Fibroblast of lung (primary cell): Measurements from ENCODE around the gene ABAT. TPM values are rescaled to one million over a fixed set of nuclear protein-coding genes. Genes with fewer than 3 reads are reported as not detected.

Source experiments
- DNase-seq, 2 donors: peaks; one replicate each; pipeline versions ENCODE4 v3.0.0 to v3.0.0-alpha.2; 2010; ENCODE audit warnings: low read depth in 2 of 2
- H2AFZ ChIP-seq: 2 replicates; pipeline ENCODE4 v1.5.1; 2012; ENCODE audit warnings: low read length, control low read depth, inconsistent platforms
- H3K27ac ChIP-seq: 2 replicates; pipeline ENCODE4 v1.5.1; 2011; ENCODE audit warnings: low read length, control low read depth; ENCODE audit not compliant: insufficient read depth
- H3K27me3 ChIP-seq: 2 replicates; pipeline ENCODE4 v1.5.1; 2011; ENCODE audit warnings: mild to moderate bottlenecking, low read length; ENCODE audit not compliant: control insufficient read depth, insufficient read depth
- H3K36me3 ChIP-seq: 2 replicates; pipeline ENCODE4 v1.5.1; 2011; ENCODE audit warnings: low read length; ENCODE audit not compliant: control insufficient read depth, insufficient read depth
- H3K4me1 ChIP-seq: 2 replicates; pipeline ENCODE4 v1.5.1; 2011; ENCODE audit warnings: low read length; ENCODE audit not compliant: control insufficient read depth, insufficient read depth; ENCODE audit errors: extremely low read depth
- H3K4me2 ChIP-seq: 2 replicates; pipeline ENCODE4 v1.5.1; 2011; ENCODE audit warnings: low read length, control low read depth; ENCODE audit not compliant: insufficient read depth; ENCODE audit errors: extremely low read depth
- H3K4me3 ChIP-seq, 4 experiments: fragments of 200-600 bp in 1 of 4; sonication (generic) in 1 of 4; replicated peaks in 1 of 4; 2 replicates each; pipeline ENCODE4 v1.5.1; 2011 to 2016; ENCODE audit warnings: low read length in 4 of 4, low read depth in 3 of 4, mild to moderate bottlenecking in 3 of 4, control low read depth in 2 of 4, inconsistent platforms in 1 of 4, mixed read lengths in 1 of 4; ENCODE audit not compliant: insufficient read depth in 1 of 4; ENCODE audit errors: control extremely low read depth in 1 of 4
- H3K79me2 ChIP-seq: 2 replicates; pipeline ENCODE4 v1.5.1; 2012; ENCODE audit warnings: mild to moderate bottlenecking, low read length, inconsistent platforms; ENCODE audit not compliant: control insufficient read depth, insufficient read depth
- H3K9ac ChIP-seq: 2 replicates; pipeline ENCODE4 v1.5.1; 2011; ENCODE audit warnings: mild to moderate bottlenecking, low read length, control low read depth; ENCODE audit not compliant: insufficient read depth
- H3K9me3 ChIP-seq: 2 replicates; pipeline ENCODE4 v1.5.1; 2012; ENCODE audit warnings: low read depth, low read length; ENCODE audit not compliant: control insufficient read depth, insufficient read depth
- H4K20me1 ChIP-seq: 2 replicates; pipeline ENCODE4 v1.5.1; 2011; ENCODE audit warnings: low read length; ENCODE audit not compliant: control insufficient read depth, insufficient read depth; ENCODE audit errors: extremely low read depth
- CTCF ChIP-seq, 2 donors: IDR thresholded peaks in 1 of 2; conservative IDR thresholded peaks in 1 of 2; 1 replicate in 1 of 2; 2 replicates in 1 of 2; pipeline ENCODE4 v1.5.1; 2011 to 2012; ENCODE audit warnings: low read length in 2 of 2, control low read depth in 1 of 2, inconsistent platforms in 1 of 2, low read depth in 1 of 2, mild to moderate bottlenecking in 1 of 2
- EZH2 ChIP-seq: IDR thresholded peaks from 2 replicates; pipeline ENCODE4 v1.5.1; 2012; ENCODE audit warnings: low read length, control low read depth, mild to moderate bottlenecking; ENCODE audit errors: missing control alignments
- polyA plus RNA-seq, 2 donors: library from polyadenylated mRNA; depleted of rRNA in 1 of 2; stranded (reverse) in 1 of 2; unstranded in 1 of 2; fragments of >200 nt; gene quantifications; 2 replicates each; pipeline ENCODE4 v1.2.1, GENCODE V29; 2011 to 2012; ENCODE audit warnings: missing spikeins in 1 of 2
- total RNA-seq: library from RNA; depleted of rRNA; stranded (reverse); fragments of >200 nt; gene quantifications from 2 replicates; pipeline ENCODE4 v1.2.1, GENCODE V29; 2014

Gene ABAT
- total and polyA plus RNA-seq, 2 donors (not counting 1 experiment from before 2014, with no cell fraction given), result 1.8 TPM

GRCh38 chr16:8806272-8806983, 132.0 kb downstream of the ABAT start:
- no peak overlapping the region for H3K9ac ChIP-seq
- H3K4me2 ChIP-seq, result no peak overlapping the region
- no peaks in the 10 kb centered on the region for H3K27me3 ChIP-seq
- H4K20me1 ChIP-seq, result no peaks in the 10 kb centered on the region
- H3K9me3 ChIP-seq, result no peaks in the 10 kb centered on the region
- peak in 1 of 2 donors; percentile 38 for DNase-seq
- TF ChIP-seq CTCF (conservative IDR thresholded peaks at IDR 0.05 in 1 of 2, IDR thresholded peaks at IDR 0.05 in 1 of 2; ENCODE audit: low read depth in 1 of 2, low read length in 2 of 2) (no peak), EZH2 (no peak)
- no peak overlapping the region for H3K27ac ChIP-seq
- H3K4me1 ChIP-seq, result no peaks in the 10 kb centered on the region
- H2AFZ ChIP-seq, result no peak overlapping the region
- peaks cover 23% of the 10 kb centered on the region for H3K79me2 ChIP-seq
- no peak overlapping the region for H3K4me3 ChIP-seq
- peaks cover 17% of the 10 kb centered on the region for H3K36me3 ChIP-seq

- Histone ChIP-seq H2AFZ (no peak overlapping the region), H3K79me2 (peaks cover 16% of the 10 kb centered on the region), H3K9ac (no peak overlapping the region), H3K9me3 (no peaks in the 10 kb centered on the region), H3K4me2 (no peak overlapping the region), H4K20me1 (no peaks in the 10 kb centered on the region), H3K4me1 (no peaks in the 10 kb centered on the region), H3K27ac (no peak overlapping the region), H3K27me3 (no peaks in the 10 kb centered on the region), H3K4me3 (no peak overlapping the region), H3K36me3 (peaks cover 16% of the 10 kb centered on the region)
- no peak for DNase-seq
- TF ChIP-seq EZH2 (no peak), CTCF (conservative IDR thresholded peaks at IDR 0.05 in 1 of 2, IDR thresholded peaks at IDR 0.05 in 1 of 2; ENCODE audit: low read depth in 1 of 2, low read length in 2 of 2) (no peak)
These were observed 132.8 kb downstream of the ABAT start for GRCh38 chr16:8807189-8807588.

GRCh38 chr16:8808009-8808408, 133.6 kb downstream of the ABAT start:
- no peak for DNase-seq
- TF ChIP-seq CTCF (conservative IDR thresholded peaks at IDR 0.05 in 1 of 2, IDR thresholded peaks at IDR 0.05 in 1 of 2; ENCODE audit: low read depth in 1 of 2, low read length in 2 of 2) (no peak), EZH2 (no peak)
- H3K36me3 ChIP-seq, result peaks cover 16% of the 10 kb centered on the region

More at GRCh38 chr16:8808009-8808408, 133.6 kb downstream of the ABAT start:
- Histone ChIP-seq H3K9ac (no peak overlapping the region), H3K4me1 (no peaks in the 10 kb centered on the region), H2AFZ (no peak overlapping the region), H3K4me3 (no peak overlapping the region), H4K20me1 (no peaks in the 10 kb centered on the region), H3K9me3 (no peaks in the 10 kb centered on the region), H3K79me2 (peaks cover 12% of the 10 kb centered on the region), H3K4me2 (no peak overlapping the region), H3K27me3 (no peaks in the 10 kb centered on the region), H3K27ac (no peak overlapping the region)
